Measurements from ENCODE around the gene HIVEP3.

Gene HIVEP3

DNA sequence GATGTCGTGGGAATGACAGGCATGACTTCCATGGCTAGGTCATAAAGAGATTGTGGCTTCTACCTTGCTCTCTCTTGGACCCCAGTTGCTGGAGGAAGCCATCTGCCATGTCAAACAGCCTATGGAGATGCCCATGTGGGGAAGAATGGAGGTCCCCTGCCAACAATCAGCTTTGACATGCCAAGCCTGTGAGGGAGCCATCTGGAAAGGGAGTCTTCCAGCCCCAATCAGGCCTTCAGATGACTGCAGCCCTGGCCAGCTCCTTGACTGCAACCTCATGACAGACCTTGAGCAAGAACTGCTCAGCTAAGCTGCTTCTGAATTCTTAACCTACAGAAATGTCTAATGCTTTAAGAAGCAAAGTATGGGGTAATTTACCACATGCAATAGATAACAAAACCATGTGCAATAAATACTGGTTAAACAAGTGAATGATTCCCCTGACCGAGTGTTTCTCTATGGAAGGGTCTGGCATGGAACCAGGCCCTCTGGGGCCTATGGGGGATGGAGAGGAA, 187.1 kb downstream of the HIVEP3 start:
- DNase-seq (ENCODE audit: low spot score): no peak

DNA sequence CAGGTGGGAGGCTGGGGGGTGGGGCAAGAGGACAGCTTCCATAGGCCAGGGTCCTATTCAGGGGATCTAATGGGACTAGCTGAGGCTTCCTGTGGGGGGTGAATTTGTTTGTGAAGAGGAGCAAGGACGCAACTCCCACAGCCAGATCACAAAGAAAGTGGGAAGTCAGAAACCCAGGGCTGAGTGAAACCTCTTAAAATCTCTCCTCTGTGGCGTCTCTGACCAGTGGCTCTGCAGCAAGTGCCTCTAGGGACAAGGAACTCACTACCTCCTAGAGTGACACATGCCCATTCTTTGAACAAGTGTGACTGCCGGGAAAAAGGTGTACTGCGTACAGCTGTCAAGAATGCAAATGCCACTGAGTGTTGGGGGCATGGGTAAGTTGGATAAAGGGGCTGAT, 187.9 kb downstream of the HIVEP3 start:
- DNase-seq (ENCODE audit: low spot score): no peak

DNA sequence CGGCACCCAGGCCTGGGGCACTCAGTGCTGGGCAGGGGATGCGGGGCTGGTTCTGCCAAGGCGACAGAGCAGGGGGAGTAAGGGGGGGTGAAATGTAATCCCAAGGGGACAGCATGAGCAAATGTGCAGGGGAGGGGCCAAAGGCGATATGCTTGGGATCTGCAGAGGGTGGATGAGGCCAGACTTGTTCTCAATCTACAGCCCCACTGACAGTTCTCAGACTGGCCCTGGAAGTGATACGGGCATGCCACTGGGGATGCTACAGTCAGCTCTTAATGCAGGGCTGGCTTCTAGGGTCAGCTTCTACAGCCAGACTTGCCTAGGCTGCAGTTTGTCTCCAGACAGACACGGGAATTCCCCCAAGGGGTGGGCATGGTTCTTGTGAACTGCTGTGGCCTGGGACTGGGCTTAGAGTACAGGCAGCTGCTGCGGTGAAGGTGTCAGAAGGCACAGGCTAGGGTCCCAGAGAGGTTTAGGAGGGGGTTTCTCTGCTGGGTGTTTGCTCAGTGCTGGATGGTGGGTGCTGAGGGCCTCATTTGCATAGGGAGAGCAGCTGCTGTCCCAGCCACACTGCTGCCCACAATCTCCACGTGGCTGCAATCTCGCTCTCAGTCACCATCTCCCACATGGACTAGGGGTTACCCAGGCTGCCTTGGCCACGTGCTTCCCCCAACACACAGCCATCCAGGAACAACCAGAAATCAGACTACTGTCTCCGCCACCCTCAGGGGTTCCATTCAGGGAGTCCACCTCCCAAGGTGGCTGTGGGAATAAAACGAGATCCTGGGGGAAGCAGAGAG, 190.1 kb downstream of the HIVEP3 start:
- DNase-seq (ENCODE audit: low spot score): no peak

DNA sequence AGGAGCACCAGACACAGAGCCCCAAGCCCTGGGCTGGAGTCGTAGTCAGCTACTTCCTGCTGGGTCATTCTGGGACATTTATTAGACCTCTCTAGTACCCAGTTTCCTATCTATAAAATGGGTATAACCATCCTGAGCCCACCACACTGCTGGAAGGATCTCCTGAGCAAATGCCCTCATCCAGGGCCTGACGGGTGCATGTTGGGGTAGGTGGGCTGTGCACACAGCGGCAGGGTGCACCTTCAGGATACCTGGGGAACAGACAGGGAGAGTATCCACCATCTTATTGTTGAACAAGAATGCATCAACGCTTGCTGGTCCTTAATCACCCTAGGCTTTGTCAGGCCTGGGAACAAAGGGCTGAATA, 191.0 kb downstream of the HIVEP3 start:
- DNase-seq (ENCODE audit: low spot score): no peak

DNA sequence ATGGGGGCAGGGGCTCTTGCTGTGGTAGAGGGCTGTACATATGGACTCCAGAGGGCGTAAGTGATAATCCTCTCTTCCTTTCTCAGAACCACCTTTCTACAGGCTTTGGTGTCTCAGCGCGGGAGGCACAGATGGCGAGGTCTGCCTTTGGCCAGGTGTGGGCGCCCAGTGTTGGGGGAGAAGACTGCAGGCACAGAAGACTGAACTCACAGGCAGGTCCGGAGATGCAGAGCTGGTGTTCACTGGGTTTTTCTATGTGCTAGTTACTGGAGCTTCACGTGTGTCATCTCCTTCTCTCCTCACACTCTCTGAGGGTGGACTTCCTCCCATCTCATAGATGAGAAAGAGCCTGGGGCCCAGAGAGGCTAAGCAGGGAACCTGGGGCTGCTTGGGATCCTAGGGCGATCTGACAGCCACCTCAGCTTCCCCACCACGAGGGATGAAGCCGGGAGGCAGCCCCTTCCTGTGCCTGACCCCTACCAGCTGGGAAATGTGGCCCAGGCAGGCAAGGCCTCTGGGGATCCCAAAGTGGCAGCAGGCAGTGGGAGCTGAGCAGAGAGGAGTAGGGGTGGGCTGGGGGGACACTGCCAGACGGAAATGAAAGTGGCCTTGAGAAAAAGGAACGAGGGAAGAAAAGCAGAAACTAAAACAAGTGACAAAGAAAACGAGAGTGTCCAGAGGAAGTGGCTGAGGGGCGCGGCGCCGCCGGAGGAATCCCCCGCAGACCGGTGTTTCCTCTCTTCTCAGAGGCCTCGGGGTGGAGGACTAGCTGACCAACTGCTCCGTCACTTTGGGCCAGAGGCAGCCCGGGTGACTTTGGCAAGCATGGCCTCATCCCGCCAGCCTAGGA, 191.6 kb downstream of the HIVEP3 start:
- DNase-seq (ENCODE audit: low spot score): no peak

DNA sequence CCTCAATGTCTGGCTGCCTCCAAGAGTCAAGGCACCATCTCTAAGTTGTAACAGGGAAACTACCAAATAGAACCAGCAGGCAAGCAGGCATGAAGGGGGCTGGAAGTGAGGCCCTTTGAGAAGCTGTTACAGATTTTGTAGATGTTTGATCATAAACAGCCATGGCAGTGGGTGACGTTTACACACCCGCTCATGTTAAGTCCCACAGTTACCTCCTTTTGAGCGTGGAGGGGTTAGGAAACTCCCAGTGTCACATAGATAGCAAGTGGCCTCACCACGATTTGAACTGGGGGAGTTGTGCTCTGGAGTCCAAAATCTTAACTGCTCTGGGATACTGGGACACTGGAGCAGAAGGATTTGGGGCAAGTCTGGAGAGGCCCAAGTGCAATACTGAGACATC, 192.4 kb downstream of the HIVEP3 start:
- DNase-seq (ENCODE audit: low spot score): no peak

DNA sequence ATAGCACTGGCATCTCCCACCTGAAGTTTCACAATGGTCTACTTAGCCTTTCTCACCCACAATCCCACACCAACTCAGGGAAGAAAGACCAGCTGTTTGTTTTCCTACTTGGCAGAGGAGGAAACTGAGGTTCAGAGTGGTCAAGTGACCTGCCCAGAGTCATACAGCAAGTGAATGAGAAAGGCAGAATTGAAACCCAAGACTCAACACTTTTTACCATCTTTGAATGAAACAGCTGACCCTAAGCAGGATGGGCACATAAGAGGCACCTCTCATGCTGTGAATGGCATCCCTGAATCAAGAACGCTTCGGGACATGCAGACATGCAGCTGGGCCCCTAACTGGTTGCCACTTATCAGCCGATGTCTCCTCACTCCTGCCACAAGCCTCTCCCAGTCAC, 193.8 kb downstream of the HIVEP3 start:
- DNase-seq (ENCODE audit: low spot score): no peak

DNA sequence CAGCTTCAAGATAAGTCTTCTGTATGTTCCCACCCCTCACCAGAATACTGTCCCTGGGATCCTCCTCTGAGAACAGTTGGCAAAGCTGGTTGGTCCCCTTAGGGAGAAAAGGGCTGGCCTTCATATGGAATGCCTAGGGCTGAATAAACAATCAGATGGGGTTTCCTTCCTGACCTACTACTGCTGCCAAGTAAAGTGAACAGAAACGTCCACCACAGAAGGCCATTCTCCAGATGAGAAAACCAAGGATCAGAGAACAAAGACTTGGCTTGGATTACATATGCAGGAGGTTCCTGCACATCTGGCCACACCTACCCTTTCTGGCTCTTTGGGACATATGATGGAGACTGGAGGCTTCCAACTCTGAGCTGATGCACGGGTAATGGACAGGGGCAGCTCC, 194.5 kb downstream of the HIVEP3 start:
- no peak for DNase-seq (ENCODE audit: low spot score)

DNA sequence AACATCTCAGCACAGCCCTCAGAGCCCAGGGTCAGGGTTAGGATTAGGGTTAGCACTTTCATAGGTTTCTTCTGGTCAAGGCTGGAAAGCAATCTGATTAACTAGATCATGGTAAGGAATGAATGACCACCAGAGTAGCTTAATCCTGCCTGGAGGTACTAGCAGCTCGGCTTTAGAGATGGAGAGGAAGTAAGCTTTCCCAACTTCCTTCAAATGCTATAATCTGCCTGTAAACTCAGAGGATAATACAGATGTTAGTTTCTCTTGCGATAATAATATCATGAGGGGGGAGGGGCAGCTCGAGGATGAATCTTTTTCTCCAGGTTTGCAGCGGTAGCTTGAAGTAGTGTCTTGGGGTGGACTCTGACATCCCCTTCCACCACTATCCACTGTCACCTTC, 194.9 kb downstream of the HIVEP3 start:
- DNase-seq (ENCODE audit: low spot score): no peak

DNA sequence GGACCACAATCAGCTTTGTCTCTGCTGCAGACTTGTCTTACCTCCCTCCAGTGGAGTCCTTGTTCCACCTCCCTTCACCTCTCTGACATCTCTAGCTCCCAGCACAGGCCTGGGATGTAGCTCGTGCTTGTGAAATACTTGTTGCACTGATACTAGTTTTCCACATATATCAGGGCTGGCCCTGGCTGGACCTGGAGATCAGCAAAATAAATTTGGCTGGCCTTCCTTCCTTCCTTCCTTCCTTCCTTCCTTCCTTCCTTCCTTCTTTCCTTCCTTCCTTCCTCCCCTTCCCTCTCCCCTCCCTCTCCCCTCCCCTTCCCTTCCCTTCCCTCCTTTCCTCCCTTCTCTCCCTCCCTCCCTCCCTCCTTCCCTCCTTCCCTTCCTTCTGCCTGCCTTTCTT, 196.5 kb downstream of the HIVEP3 start:
- no peak for DNase-seq (ENCODE audit: low spot score)

DNA sequence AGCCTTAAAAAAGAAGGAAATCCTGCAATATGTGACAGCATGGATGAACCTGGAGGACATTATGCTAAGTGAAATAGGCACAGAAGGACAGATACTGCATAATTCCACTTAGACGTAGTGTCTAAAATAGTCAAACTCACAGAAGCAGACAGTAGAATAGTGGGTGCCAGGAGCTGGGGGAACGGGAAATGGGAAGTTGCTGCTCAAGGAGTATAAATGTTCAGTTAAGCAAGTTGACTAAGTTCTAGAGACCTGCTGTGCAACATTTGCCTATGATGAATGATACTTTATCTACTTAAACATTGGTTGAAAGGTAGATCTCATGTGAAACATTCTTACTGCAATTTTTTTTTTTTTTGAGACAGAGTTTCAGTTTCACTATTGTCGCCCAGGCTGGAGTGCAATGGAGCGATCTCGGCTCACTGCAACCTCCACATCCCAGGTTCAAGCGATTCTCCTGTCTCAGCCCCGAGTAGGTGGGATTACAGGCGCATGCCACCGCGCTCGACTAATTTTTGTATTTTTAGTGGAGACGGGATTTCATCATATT, 197.8 kb downstream of the HIVEP3 start:
- no peak for DNase-seq (ENCODE audit: low spot score)

DNA sequence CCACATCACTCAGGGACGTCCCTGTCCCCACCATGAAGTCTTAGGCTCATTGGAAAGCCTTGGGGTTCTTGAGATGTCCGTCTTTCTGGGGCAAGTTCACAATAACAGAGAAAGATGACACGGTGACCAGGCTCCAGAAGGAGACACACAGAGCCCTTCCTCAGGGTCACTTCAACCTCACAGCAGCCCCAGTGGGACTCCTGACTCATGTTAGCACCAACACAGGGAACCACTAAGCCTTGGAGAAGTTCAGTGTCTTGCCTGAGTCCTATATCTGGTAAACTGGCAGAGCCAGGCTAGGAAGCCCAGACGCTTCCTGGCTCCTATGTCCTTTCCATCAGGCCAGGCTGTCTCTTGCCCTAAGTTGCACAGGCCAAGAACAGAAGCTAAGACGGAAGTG, 199.1 kb downstream of the HIVEP3 start:
- no peak for DNase-seq (ENCODE audit: low spot score)

DNA sequence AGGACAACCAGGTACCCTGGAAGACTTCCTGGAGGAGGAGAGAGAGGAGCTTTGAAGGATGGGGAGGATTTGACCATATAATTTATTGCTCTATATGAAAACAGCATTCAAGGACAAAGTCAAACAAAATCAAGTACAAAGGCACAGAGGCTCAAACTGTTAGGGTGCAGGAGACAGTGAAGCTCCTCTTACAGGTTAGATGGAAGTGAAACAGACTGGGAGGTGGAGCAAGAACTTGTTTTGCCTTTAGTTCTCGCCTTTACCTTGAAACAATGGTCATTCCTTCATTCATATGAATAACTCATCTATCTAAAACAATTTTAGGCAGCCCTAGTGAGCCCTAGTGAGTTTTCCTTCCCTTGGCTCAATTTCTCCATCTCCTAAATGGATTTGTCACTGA, 199.6 kb downstream of the HIVEP3 start:
- DNase-seq (ENCODE audit: low spot score): no peak

DNA sequence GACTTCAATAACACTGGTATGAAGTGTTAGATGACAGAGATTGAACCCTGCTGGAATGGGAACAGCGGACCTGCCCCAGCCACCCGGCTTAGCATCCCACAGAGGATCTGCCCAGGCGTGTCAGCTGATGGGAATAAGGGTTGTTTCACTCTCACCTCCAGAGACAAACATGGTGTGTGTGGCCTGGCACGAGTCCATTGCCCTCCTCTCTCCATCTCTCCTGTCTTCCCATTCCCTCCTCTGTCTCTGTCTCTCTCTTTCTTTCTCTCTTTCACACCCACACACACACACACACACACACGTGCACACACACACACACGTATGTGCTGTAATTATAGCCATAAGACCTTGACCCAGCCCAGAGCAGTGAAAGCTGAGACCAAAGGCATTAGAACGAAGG, 200.2 kb downstream of the HIVEP3 start:
- no peak for DNase-seq (ENCODE audit: low spot score)

DNA sequence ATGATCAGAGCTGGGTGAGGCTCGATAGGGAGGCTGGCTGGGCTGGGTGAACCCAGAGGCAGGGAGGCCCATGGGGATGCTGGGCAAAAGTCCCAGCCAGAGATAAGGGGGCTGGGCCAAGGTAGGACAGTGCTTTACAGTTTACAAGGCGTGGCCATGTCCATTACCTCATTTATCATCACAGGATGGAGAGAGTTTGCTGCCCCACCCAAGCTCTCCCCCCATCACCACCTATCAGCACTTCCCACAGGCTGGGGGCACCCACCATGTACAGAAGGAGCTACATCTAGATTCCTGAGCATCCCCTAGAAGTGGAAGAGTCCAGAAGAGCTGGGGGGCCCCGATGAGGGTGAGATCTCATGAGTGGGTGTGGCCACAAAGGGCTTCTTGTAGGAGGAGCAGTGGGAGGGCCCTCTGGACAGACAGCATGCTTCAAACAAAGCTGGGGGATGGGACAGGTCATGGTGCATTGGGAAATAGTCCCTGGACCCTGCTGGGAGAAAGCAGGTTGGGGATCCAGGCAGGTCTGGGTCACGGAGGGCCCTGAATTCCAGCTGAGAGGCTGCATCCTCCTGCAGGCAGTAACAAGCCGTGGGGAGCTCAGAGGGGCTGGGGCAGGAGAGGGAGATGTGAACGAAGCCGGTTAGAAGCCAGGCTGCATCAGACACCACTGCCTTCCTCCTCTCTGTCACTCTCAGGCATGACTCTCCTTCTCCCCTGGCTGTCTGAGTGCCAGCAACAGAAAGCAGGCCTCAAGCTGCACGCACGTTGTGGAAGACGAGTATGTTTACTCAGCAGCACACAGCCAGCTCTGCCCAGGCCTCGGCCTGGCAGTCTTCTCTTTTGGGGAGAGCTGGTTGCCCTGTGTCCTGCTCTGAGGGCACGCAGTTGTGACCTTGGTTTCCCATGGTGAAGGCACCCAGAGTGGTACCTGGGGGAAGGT, 202.3 kb downstream of the HIVEP3 start:
- no peak for DNase-seq (ENCODE audit: low spot score)

DNA sequence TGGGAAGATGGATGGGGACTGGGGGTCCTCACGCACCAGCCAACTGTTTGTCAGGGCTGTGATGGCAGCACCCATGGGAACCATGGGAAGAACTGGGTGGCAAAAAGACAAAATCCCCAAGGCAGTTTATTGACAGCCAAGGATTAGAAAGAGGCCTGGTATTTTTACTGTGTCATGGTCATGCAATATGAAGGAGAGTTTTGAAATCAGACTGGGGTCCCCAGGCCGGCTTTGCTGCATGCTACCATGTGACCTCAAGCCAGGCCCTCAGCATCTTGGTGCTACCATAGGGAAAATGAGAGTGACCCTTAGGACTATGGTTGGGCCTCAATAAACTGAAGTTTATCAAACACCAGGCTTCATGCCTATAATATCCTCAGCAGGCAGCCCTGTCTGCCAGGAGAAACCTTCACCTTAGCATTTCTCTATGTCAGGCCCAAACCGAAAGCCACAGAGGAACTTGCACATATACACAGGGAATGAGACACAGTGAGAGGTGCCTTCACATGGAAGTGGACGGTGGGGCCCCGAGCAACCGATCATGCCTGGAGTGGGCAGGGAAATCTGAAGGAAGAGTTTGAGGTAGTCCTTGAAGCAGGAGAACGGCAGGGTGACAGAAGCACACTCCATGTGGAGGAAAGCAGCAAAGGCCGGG, 203.2 kb downstream of the HIVEP3 start:
- DNase-seq (ENCODE audit: low spot score): no peak

DNA sequence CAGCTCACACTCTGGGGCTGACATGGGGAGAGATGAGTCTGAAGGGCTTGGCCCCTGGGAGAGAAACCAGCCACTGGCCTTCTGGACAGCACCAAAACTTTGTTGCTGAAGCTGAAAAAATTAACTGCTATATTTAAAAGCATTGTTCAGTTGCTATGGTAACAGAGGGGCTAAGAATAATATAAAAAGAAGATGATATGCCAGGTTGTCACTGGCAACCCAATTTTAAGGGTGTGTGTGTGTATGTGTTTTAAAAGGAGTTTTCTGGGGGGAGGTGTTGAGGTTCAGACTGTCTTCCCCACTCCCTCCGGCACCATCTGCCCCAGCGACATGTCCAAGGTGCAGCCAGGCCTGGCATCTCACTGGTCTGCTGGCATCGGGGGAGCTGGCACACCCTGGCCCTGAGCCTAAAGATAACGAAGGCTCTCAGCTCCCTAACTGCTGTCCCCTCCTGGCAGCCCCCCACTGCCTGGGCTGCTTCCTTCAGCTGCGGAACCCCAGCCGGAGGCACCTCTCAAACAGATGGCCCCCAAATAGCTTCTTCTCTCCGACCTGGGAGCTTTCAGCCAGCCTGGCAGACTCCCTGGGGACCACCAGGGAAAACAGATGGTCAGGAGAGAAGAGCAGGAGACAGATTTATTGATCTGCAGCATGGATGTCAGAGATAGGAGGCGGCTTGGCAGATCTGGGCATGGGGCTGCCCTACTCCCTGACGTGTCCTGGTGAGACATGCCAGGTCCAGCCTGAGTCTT, 203.9 kb downstream of the HIVEP3 start:
- DNase-seq (ENCODE audit: low spot score): no peak

DNA sequence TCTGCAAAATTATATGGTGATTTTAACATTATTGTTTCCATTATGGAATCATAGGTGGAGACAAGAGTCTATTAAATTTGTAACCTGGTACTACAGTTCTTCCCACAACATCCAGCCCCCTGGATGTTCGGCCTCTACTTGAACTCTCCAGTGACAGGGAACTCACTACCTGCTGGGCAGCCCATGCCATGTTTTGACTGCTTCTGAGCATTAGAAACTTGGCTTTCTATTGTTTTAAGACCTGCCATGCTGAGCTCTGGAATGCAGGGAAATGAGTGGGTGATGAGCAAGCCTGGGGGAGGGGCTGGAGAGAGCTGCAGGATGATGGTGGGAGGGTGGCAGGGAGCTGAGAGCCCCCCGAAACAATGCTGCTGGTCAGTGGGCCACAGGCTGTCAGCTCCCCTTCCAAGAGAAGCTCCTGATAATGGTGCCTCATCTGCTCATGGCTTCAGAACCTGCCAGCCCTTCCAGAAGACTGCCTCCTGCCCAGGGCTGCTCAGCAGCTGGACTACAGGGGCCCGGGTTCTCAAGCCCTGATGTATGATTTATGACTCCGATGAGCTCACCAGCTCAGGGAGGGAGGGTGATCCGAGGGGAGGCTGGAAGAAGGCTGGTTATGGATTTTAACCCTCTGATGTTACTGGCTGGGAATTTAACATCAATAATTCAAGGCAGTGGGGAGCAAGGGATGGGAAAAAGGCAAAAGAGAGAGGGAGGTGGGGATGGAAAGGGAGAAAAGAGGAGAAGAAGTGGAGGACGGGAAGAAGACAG, 205.0 kb downstream of the HIVEP3 start:
- peak; percentile 78 for DNase-seq (ENCODE audit: low spot score)

DNA sequence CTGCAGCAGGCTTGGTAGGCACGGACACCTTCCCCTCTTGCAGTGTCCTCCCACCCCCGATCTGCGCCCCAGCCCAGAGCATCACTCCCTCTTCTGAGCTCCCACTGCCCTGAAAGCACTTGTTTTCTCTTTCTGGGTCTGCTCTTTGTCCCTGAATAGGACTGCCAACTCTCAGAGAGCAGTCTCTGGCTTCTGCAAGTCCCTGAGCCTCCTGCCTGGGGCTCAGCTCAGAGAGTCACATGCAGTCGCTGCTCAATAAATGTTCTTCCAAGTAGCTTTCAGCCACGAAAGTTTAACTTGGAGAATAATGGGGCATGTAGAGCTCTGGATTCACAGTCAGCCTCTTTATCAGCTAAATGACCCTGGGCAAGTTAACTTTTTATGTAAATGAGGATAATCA, 205.6 kb downstream of the HIVEP3 start:
- DNase-seq (ENCODE audit: low spot score): no peak

DNA sequence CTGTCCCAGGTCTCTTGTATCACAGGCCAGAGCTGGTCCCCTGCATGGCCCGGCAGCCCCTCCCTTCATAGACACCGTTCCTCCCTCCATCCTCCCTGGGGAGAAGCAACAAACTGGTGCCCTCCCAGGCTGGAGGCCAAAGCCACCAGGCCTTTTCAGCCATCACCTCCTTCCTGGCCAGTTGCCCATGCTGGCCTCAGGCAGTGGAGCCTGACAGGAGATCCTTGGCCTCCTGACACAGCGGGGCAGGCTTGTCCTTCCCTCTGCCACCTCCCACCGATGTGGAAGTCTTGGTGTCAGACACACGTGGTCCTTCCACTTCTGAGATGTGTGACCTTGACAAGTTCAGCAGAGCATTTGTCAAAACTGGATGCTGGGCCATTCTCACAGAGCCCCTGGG, 206.0 kb downstream of the HIVEP3 start:
- DNase-seq (ENCODE audit: low spot score): no peak
